B cell (primary cell): ENCODE measurements around the gene ZSCAN20. TPM values are rescaled to one million over a fixed set of nuclear protein-coding genes. Genes with fewer than 3 reads are reported as not detected.

Experiments used
- ATAC-seq: fragments of 200-7000 bp; cut with Tn5 transposase; one replicate; pipeline ENCODE4 v1.10.0; 2021; ENCODE audit warnings: low read depth, mild to moderate bottlenecking, moderate number of reproducible peaks, moderate library complexity
- CTCF ChIA-PET: fragments of 350-600 bp; sonication (Branson Sonifier 250); formaldehyde crosslinking; loops from one replicate; lab custom pipeline; 2021; ENCODE audit warnings: antibody characterized with exemption, inconsistent platforms; lab: Charles Lee
- POLR2A ChIA-PET: fragments of 350-600 bp; sonication (Branson Sonifier 250); formaldehyde crosslinking; loops from one replicate; lab custom pipeline; 2021; ENCODE audit warnings: antibody characterized with exemption; lab: Charles Lee
- DNase-seq: peaks from one replicate; pipeline ENCODE4 v3.0.0; 2013
- H2AFZ ChIP-seq: 2 replicates; pipeline ENCODE4 v1.6.1; 2012; ENCODE audit warnings: mild to moderate bottlenecking, low read depth, low read length; ENCODE audit not compliant: insufficient read depth, poor library complexity, severe bottlenecking
- H3K27ac ChIP-seq, 2 donors: 1 replicate in 1 of 2; 2 replicates in 1 of 2; pipeline ENCODE4 v1.5.1; 2012 to 2013; ENCODE audit warnings: low read length in 2 of 2, mild to moderate bottlenecking in 2 of 2, moderate library complexity in 1 of 2
- H3K27me3 ChIP-seq, 4 experiments: fragments of 200-600 bp in 1 of 4; sonication (generic) in 1 of 4; replicated peaks in 1 of 4; 1 replicate in 2 of 4; 2 replicates in 2 of 4; pipeline versions ENCODE4 v1.6.1 to v1.7.0; 2013 to 2016; ENCODE audit warnings: low read length in 3 of 4, mild to moderate bottlenecking in 2 of 4, mixed read lengths in 1 of 4, moderate library complexity in 1 of 4; ENCODE audit not compliant: insufficient read depth in 4 of 4, control insufficient read depth in 3 of 4; ENCODE audit errors: control extremely low read depth in 1 of 4
- H3K36me3 ChIP-seq, 2 experiments: replicated peaks in 1 of 2; 1 replicate in 1 of 2; 2 replicates in 1 of 2; pipeline versions ENCODE4 v1.6.1 to v1.7.1; 2013; ENCODE audit warnings: low read length in 1 of 2; ENCODE audit not compliant: insufficient read depth in 2 of 2, control insufficient read depth in 1 of 2; ENCODE audit errors: control extremely low read depth in 1 of 2, extremely low read depth in 1 of 2
- H3K4me1 ChIP-seq, 2 donors: fragments of 200-600 bp in 1 of 2; sonication (generic) in 1 of 2; 1 replicate in 1 of 2; 2 replicates in 1 of 2; pipeline versions ENCODE4 v1.5.1 to v1.6.1; 2013 to 2017; ENCODE audit warnings: low read length in 2 of 2; ENCODE audit not compliant: control insufficient read depth in 2 of 2, insufficient read depth in 2 of 2
- H3K4me2 ChIP-seq: replicated peaks from 2 replicates; pipeline ENCODE3; 2012; ENCODE audit warnings: mild to moderate bottlenecking, low read depth, low read length; ENCODE audit not compliant: poor library complexity, severe bottlenecking
- H3K4me3 ChIP-seq, 5 experiments: fragments of 200-600 bp in 1 of 5; sonication (generic) in 1 of 5; 1 replicate in 3 of 5; 2 replicates in 2 of 5; pipeline versions ENCODE4 v1.5.1 to v1.7.0; 2011 to 2016; ENCODE audit warnings: low read length in 4 of 5, mild to moderate bottlenecking in 4 of 5, low read depth in 2 of 5, control low read depth in 1 of 5, moderate library complexity in 1 of 5; ENCODE audit not compliant: insufficient read depth in 1 of 5; ENCODE audit errors: control extremely low read depth in 1 of 5, extremely low read depth in 1 of 5
- H3K79me2 ChIP-seq: fragments of 200-600 bp; sonication (generic); one replicate; pipeline ENCODE4 v1.6.0; 2016; ENCODE audit warnings: low read length; ENCODE audit not compliant: control insufficient read depth, insufficient read depth
- H3K9ac ChIP-seq: fragments of 200-600 bp; sonication (generic); 2 replicates; pipeline ENCODE4 v1.6.1; 2017; ENCODE audit warnings: mild to moderate bottlenecking, low read length, moderate library complexity
- H3K9me3 ChIP-seq, 3 donors: one replicate each; pipeline versions ENCODE4 v1.6.1 to v1.7.1; 2013; ENCODE audit warnings: low read length in 2 of 3; ENCODE audit not compliant: control insufficient read depth in 2 of 3, insufficient read depth in 1 of 3; ENCODE audit errors: control extremely low read depth in 1 of 3
- H4K20me1 ChIP-seq: 2 replicates; pipeline ENCODE4 v1.6.0; 2012; ENCODE audit warnings: mild to moderate bottlenecking, low read length; ENCODE audit not compliant: insufficient read depth, control insufficient read depth, poor library complexity, severe bottlenecking
- H3K27ac Mint-ChIP-seq: one replicate; pipeline ENCODE4 v1.8.0; 2021; ENCODE audit warnings: mixed read lengths
- H3K27me3 Mint-ChIP-seq: one replicate; pipeline ENCODE4 v1.8.0; 2021; ENCODE audit warnings: mixed read lengths
- H3K4me1 Mint-ChIP-seq: one replicate; pipeline ENCODE4 v1.8.0; 2021; ENCODE audit warnings: mixed read lengths
- H3K4me3 Mint-ChIP-seq: one replicate; pipeline ENCODE4 v1.8.0; 2021; ENCODE audit warnings: mixed read lengths
- H3K9me3 Mint-ChIP-seq: one replicate; pipeline ENCODE4 v1.8.0; 2022; ENCODE audit warnings: mixed read lengths; ENCODE audit not compliant: insufficient read depth
- CTCF ChIP-seq: fragments of 200-600 bp; IDR thresholded peaks from one replicate; pipeline ENCODE4 v1.8.0; 2022; ENCODE audit warnings: antibody characterized with exemption, mild to moderate bottlenecking
- EZH2 ChIP-seq: IDR thresholded peaks from 2 replicates; pipeline ENCODE4 v1.6.1; 2012; ENCODE audit warnings: borderline replicate concordance, low read depth, mild to moderate bottlenecking, moderate library complexity, low read length; ENCODE audit not compliant: insufficient read depth, poor library complexity, severe bottlenecking
- WGBS: methylation state at CpG from one replicate; pipeline ENCODE4 v1.1.5; 2013; ENCODE audit warnings: missing lambda C conversion rate; ENCODE audit not compliant: insufficient coverage; 5-methylcytosine and 5-hydroxymethylcytosine counted together
- intact Hi-C: fragments of 100-400 bp; cut with micrococcal nuclease; formaldehyde crosslinking; loops from one replicate; pipeline ENCODE4 v1.10.0; 2022
- polyA plus RNA-seq: library from polyadenylated mRNA; depleted of rRNA; stranded (reverse); fragments of >200 nt; gene quantifications from 2 replicates; pipeline ENCODE4 v1.2.3, GENCODE V29; 2012
- total RNA-seq, 2 donors: library from RNA; stranded (reverse); fragments of 120-200 nt in 1 of 2; gene quantifications; 1 replicate in 1 of 2; 2 replicates in 1 of 2; pipeline versions ENCODE4 v1.2.3 to v1.2.4, GENCODE V29; 2013 to 2022

ZSCAN20 gene
- total and polyA plus RNA-seq, 2 donors (not counting 1 experiment from before 2014, with no cell fraction given): 0.18 to 3.7 TPM

GRCh38 chr1:33445108-33445507 is 27.3 kb upstream of the ZSCAN20 start:
- no peak overlapping the region for H3K4me3 Mint-ChIP-seq
- TF ChIP-seq CTCF (no peak), EZH2 (no peak)
- H4K20me1 ChIP-seq: no peaks in the 10 kb centered on the region
- CTCF ChIA-PET: interaction anchor here (0.6 to 1.6 kb wide), 2 partner anchors 134 to 146 kb away, joined by 3 read pairs; no protein-coding TSS in a partner anchor
- no peak overlapping the region for H3K4me3 ChIP-seq
- no peaks in the 10 kb centered on the region for H3K4me1 ChIP-seq
- no peaks in the 10 kb centered on the region for H3K36me3 ChIP-seq
- no peak overlapping the region for H2AFZ ChIP-seq
- H3K27me3 Mint-ChIP-seq: peaks cover 55% of the 10 kb centered on the region
- peaks cover 0 to 14% (median 2%) of the 10 kb centered on the region in 4 experiments for H3K27me3 ChIP-seq
- no peak overlapping the region for H3K27ac ChIP-seq
- 89% methylated on average over 5 of the region's 6 CpGs for WGBS
- H3K4me1 Mint-ChIP-seq: no peaks in the 10 kb centered on the region
- no peak for ATAC-seq
- no peak for DNase-seq
- no peak overlapping the region for H3K27ac Mint-ChIP-seq
- no peaks in the 10 kb centered on the region for H3K79me2 ChIP-seq
- H3K9me3 ChIP-seq: no peaks in the 10 kb centered on the region
- POLR2A ChIA-PET: no interaction called here
- no peaks in the 10 kb centered on the region for H3K9me3 Mint-ChIP-seq
- no peak overlapping the region for H3K9ac ChIP-seq
- intact Hi-C loops: no loop called here
- no peak overlapping the region for H3K4me2 ChIP-seq

DNA sequence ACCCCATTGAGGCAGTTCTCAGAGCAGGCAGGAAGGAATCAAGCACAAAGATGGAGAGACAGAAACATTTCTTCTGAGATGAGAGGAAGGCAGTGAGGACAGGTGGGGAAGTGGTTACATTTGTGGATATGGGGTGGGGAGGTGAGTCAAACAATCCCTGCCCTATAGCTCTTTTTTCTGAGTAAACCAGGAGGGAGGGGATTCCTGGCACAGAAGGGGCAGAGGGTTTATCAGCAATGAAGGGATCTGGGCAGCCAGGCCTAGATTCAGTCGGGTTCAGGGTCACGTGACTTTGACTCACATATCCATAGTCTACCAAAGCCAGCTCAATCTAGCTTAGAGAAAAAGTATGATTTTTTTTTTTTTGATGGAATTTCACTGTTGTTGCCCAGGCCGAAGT is 25.9 kb upstream of the ZSCAN20 start:
- Histone ChIP-seq H3K27me3 (peaks cover 0 to 10% (median 2%) of the 10 kb centered on the region in 4 experiments), H3K9me3 (no peaks in the 10 kb centered on the region), H3K79me2 (no peaks in the 10 kb centered on the region), H3K27ac (no peak overlapping the region), H4K20me1 (no peaks in the 10 kb centered on the region), H3K4me1 (no peaks in the 10 kb centered on the region), H2AFZ (no peak overlapping the region), H3K36me3 (no peaks in the 10 kb centered on the region), H3K9ac (no peak overlapping the region), H3K4me2 (no peak overlapping the region), H3K4me3 (no peak overlapping the region)
- ATAC-seq (no peak), DNase-seq (no peak)
- Mint-ChIP-seq H3K9me3 (no peaks in the 10 kb centered on the region), H3K4me3 (no peak overlapping the region), H3K27me3 (peaks cover 48% of the 10 kb centered on the region), H3K27ac (no peak overlapping the region), H3K4me1 (no peaks in the 10 kb centered on the region)
- TF ChIP-seq EZH2: no peak
- TF ChIP-seq CTCF: no peak
- ChIA-PET CTCF (interaction anchor here (1.2 kb wide), 1 partner anchor 9 kb away, joined by 4 read pairs; no protein-coding TSS in a partner anchor), POLR2A (no interaction called here)
- WGBS: 90% methylated on average over 2 of the region's 3 CpGs
- intact Hi-C loops: no loop called here
